Osteocyte (in vitro differentiated cells): ENCODE data around the gene VPS8. TPM values are rescaled to one million over a fixed set of nuclear protein-coding genes. Genes with fewer than 3 reads are reported as not detected.

ENCODE experiments used
- DNase-seq: peaks from one replicate; pipeline ENCODE4 v3.0.0; 2021; ENCODE audit warnings: mixed read lengths; ENCODE audit not compliant: unreplicated experiment; ENCODE audit errors: extremely low spot score
- H3K27ac Mint-ChIP-seq: one replicate; pipeline ENCODE4 v1.8.0; 2021; ENCODE audit warnings: mild to moderate bottlenecking, mixed read lengths; ENCODE audit not compliant: unreplicated experiment
- H3K27me3 Mint-ChIP-seq: one replicate; pipeline ENCODE4 v1.8.0; 2021; ENCODE audit warnings: mixed read lengths; ENCODE audit not compliant: unreplicated experiment
- H3K36me3 Mint-ChIP-seq: one replicate; pipeline ENCODE4 v1.8.0; 2021; ENCODE audit warnings: mixed read lengths; ENCODE audit not compliant: unreplicated experiment
- H3K4me1 Mint-ChIP-seq: one replicate; pipeline ENCODE4 v1.8.0; 2021; ENCODE audit warnings: mixed read lengths; ENCODE audit not compliant: unreplicated experiment
- H3K4me3 Mint-ChIP-seq: one replicate; pipeline ENCODE4 v1.8.0; 2021; ENCODE audit warnings: mild to moderate bottlenecking, moderate library complexity, mixed read lengths; ENCODE audit not compliant: unreplicated experiment
- H3K9me3 Mint-ChIP-seq: one replicate; pipeline ENCODE4 v1.8.0; 2021; ENCODE audit warnings: mixed read lengths; ENCODE audit not compliant: unreplicated experiment
- total RNA-seq: library from RNA; stranded (reverse); gene quantifications from 2 replicates; pipeline ENCODE4 v1.2.1, GENCODE V29; 2021
- TF ChIP-seq, protein P1 (sequence below): fragments of 200-600 bp; sonication (generic); IDR thresholded peaks from 2 replicates; pipeline ENCODE4 v1.5.0; 2021; ENCODE audit warnings: antibody characterized with exemption, mild to moderate bottlenecking, moderate library complexity

Gene VPS8
- total RNA-seq, 1 donor from 2014 or later = 53.5 TPM

GRCh38 chr3:184850201-184850600 lies 38.2 kb downstream of the VPS8 start:
- DNase-seq = no peak
- H3K4me1 Mint-ChIP-seq = no peaks in the 10 kb centered on the region
- no peak overlapping the region for H3K27ac Mint-ChIP-seq
- no peak overlapping the region for H3K4me3 Mint-ChIP-seq
- TF ChIP-seq, protein P1, sequence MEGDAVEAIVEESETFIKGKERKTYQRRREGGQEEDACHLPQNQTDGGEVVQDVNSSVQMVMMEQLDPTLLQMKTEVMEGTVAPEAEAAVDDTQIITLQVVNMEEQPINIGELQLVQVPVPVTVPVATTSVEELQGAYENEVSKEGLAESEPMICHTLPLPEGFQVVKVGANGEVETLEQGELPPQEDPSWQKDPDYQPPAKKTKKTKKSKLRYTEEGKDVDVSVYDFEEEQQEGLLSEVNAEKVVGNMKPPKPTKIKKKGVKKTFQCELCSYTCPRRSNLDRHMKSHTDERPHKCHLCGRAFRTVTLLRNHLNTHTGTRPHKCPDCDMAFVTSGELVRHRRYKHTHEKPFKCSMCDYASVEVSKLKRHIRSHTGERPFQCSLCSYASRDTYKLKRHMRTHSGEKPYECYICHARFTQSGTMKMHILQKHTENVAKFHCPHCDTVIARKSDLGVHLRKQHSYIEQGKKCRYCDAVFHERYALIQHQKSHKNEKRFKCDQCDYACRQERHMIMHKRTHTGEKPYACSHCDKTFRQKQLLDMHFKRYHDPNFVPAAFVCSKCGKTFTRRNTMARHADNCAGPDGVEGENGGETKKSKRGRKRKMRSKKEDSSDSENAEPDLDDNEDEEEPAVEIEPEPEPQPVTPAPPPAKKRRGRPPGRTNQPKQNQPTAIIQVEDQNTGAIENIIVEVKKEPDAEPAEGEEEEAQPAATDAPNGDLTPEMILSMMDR = no peak
- H3K36me3 Mint-ChIP-seq = peaks cover 46% of the 10 kb centered on the region
- H3K9me3 Mint-ChIP-seq = no peaks in the 10 kb centered on the region
- no peaks in the 10 kb centered on the region for H3K27me3 Mint-ChIP-seq

DNA sequence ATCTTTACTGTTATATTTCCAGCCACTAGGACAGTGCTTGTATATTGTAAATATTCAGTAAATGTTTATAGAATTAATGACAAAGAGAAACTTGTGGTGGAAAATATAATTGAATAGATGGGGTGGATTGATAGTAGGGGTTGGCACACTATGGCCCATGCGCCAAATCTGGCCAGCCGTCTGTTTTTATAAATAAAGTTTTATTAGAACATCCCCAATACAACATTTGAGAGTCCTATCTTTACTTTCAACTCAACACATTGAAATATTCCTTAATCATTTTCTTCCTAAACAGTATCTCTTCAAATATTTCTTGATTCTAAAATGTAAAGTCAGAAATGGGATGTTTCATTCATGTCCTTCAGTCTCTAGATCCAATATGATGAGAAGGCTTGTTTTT lies 45.1 kb downstream of the VPS8 start:
- H3K36me3 Mint-ChIP-seq = peaks cover 59% of the 10 kb centered on the region
- H3K27me3 Mint-ChIP-seq = no peaks in the 10 kb centered on the region
- TF ChIP-seq, protein P1 = no peak
- H3K4me3 Mint-ChIP-seq = no peak overlapping the region
- no peak for DNase-seq
- no peak overlapping the region for H3K27ac Mint-ChIP-seq
- no peaks in the 10 kb centered on the region for H3K9me3 Mint-ChIP-seq
- no peaks in the 10 kb centered on the region for H3K4me1 Mint-ChIP-seq

DNA sequence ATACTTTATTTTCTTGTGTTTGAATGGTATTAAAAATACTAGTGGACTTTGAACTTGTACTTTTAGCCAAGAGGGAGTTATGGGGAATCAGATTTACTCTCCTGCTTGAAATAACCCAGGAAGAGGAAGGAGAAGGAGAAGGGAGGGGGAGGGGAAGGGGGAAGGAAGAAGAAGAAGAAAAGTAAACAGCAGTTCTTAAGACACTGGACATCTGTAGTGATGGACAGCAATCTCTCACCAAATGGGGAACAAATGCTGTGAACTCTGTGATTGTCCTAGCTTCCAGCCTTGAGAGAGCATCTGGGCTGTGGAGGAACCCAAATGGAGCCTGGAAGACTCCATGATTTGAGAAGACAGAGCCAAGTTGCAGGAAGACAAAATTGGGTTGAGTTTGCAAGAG lies 52.0 kb downstream of the VPS8 start:
- Mint-ChIP-seq H3K4me3 (no peak overlapping the region), H3K9me3 (no peaks in the 10 kb centered on the region), H3K27ac (no peak overlapping the region), H3K36me3 (peaks cover 47% of the 10 kb centered on the region), H3K4me1 (no peaks in the 10 kb centered on the region), H3K27me3 (no peaks in the 10 kb centered on the region)
- no peak for DNase-seq
- TF ChIP-seq, protein P1 = no peak

DNA sequence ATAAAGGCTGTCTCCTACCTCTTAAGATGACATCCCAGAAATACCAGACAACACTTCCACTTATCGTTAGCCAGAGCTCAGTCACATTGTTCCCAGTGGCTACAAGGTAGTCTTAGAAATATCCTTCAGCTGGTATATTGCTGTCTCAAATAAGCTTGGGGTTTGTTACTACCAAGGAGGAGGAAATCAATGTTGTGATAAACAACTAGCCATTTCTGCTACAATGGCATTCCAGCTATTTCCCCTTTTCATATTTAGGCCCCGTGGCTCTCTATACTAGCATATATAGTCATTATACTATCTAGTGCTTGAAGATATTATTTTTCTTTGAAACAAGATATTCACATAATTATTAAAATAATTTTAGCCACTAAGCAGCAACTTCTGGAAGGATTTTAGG lies 56.5 kb downstream of the VPS8 start:
- no peaks in the 10 kb centered on the region for H3K4me1 Mint-ChIP-seq
- DNase-seq = no peak
- no peak overlapping the region for H3K4me3 Mint-ChIP-seq
- no peak overlapping the region for H3K27ac Mint-ChIP-seq
- no peaks in the 10 kb centered on the region for H3K9me3 Mint-ChIP-seq
- H3K27me3 Mint-ChIP-seq = no peaks in the 10 kb centered on the region
- H3K36me3 Mint-ChIP-seq = peaks cover 35% of the 10 kb centered on the region
- TF ChIP-seq, protein P1 = no peak

DNA sequence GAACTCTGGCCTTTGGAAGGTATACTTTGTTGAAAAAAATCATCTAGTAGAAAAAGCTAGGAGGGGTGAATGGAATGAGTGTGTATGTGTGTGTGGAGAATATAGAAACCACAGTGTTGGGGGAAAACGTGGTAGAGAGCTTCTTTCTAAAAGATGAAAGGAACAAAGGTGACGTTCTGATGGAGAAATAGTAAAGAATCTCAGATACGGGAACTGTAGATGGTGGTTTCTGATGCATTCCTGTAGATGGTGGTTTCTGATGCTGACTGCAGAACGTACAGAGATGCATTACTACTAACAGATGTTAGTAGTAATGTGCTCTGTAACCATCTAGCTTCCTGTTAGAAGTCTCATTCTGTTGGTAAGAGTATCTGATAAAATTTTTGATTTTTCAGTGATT lies 60.2 kb downstream of the VPS8 start:
- Mint-ChIP-seq H3K4me3 (no peak overlapping the region), H3K4me1 (no peaks in the 10 kb centered on the region), H3K27me3 (no peaks in the 10 kb centered on the region), H3K36me3 (peaks cover 10% of the 10 kb centered on the region), H3K27ac (no peak overlapping the region), H3K9me3 (no peaks in the 10 kb centered on the region)
- TF ChIP-seq, protein P1 = no peak
- no peak for DNase-seq
